Mucosa of descending colon (tissue), 3 donors: ENCODE measurements around the gene DPP10. TPM values are rescaled to one million over a fixed set of nuclear protein-coding genes. Genes with fewer than 3 reads are reported as not detected.

Experiments
- ATAC-seq: fragments of 200-7000 bp; cut with Tn5 transposase; one replicate; pipeline ENCODE4 v1.9.1; 2020; ENCODE audit warnings: mild to moderate bottlenecking, moderate library complexity
- DNase-seq, 3 donors: peaks; one replicate each; pipeline ENCODE4 v3.0.0-alpha.2; 2020
- H3K36me3 ChIP-seq: fragments of 200-600 bp; one replicate; pipeline ENCODE4 v1.8.0; 2021; ENCODE audit warnings: low read depth, mild to moderate bottlenecking
- H3K4me1 ChIP-seq: fragments of 200-600 bp; one replicate; pipeline ENCODE4 v1.8.0; 2021; ENCODE audit warnings: low read depth, mild to moderate bottlenecking
- H3K4me3 ChIP-seq: fragments of 200-600 bp; one replicate; pipeline ENCODE4 v1.8.0; 2021; ENCODE audit warnings: mild to moderate bottlenecking
- H3K9me3 ChIP-seq: fragments of 200-600 bp; one replicate; pipeline ENCODE4 v1.8.0; 2021; ENCODE audit warnings: mild to moderate bottlenecking
- CTCF ChIP-seq: fragments of 200-600 bp; IDR thresholded peaks from one replicate; pipeline ENCODE4 v1.8.0; 2022; ENCODE audit warnings: antibody characterized with exemption, mild to moderate bottlenecking
- intact Hi-C, 2 donors: fragments of 100-400 bp; cut with DNase I in 1 of 2; cut with micrococcal nuclease in 1 of 2; formaldehyde crosslinking; loops; one replicate each; pipeline versions ENCODE4 v1.11.0 to v1.11.1; 2022; cut with DNase I, micrococcal nuclease
- total RNA-seq, 3 donors: library from RNA; stranded (reverse); fragmentation: NEBNext Ultra II Directional in 2 of 3; extraction: Animal tissue kit (Norgen Biotek cat#: 25700) in 2 of 3; gene quantifications; one replicate each; pipeline versions ENCODE4 v1.2.1 to v1.2.4, GENCODE V29; 2021 to 2023
- donor health status: DM: no; HTN: no; CAD: no; lungs with moderate emphysema.
- donor health status: DM: no; HTN: no; CAD: no.
- donor health status: DM: no; HTN: yes; CAD: no.

Gene DPP10
- total RNA-seq, 3 donors from 2014 or later: 6.3 to 12.2 (median 6.9) TPM

- DNase-seq: no peak
- Histone ChIP-seq H3K36me3 (no peaks in the 10 kb centered on the region), H3K4me1 (no peaks in the 10 kb centered on the region), H3K4me3 (no peak overlapping the region), H3K9me3 (no peaks in the 10 kb centered on the region)
- intact Hi-C loops: no loop called here
- no peak for ATAC-seq
- TF ChIP-seq CTCF: no peak
These were observed 843.0 kb downstream of the DPP10 start for GRCh38 chr2:115285416-115285815.

- DNase-seq (no peak), ATAC-seq (no peak)
- H3K4me1 ChIP-seq: no peaks in the 10 kb centered on the region
- no peaks in the 10 kb centered on the region for H3K9me3 ChIP-seq
- intact Hi-C loops: no loop called here
- no peak overlapping the region for H3K4me3 ChIP-seq
- no peaks in the 10 kb centered on the region for H3K36me3 ChIP-seq
- TF ChIP-seq CTCF: no peak
These were observed 848.0 kb downstream of the DPP10 start for GRCh38 chr2:115290478-115290877.

GRCh38 chr2:115292742-115293141, 850.3 kb downstream of the DPP10 start:
- Histone ChIP-seq H3K9me3 (no peaks in the 10 kb centered on the region), H3K4me1 (no peaks in the 10 kb centered on the region), H3K4me3 (no peak overlapping the region), H3K36me3 (no peaks in the 10 kb centered on the region)
- no peak for TF ChIP-seq CTCF
- intact Hi-C loops: no loop called here
- ATAC-seq: no peak
- no peak for DNase-seq

GRCh38 chr2:115294999-115295398, 852.6 kb downstream of the DPP10 start:
- DNase-seq (no peak), ATAC-seq (no peak)
- Histone ChIP-seq H3K4me3 (no peak overlapping the region), H3K4me1 (no peaks in the 10 kb centered on the region), H3K9me3 (no peaks in the 10 kb centered on the region), H3K36me3 (no peaks in the 10 kb centered on the region)
- no peak for TF ChIP-seq CTCF
- intact Hi-C loops: no loop called here

- Histone ChIP-seq H3K9me3 (no peaks in the 10 kb centered on the region), H3K4me1 (no peaks in the 10 kb centered on the region), H3K4me3 (no peak overlapping the region), H3K36me3 (no peaks in the 10 kb centered on the region)
- intact Hi-C loops: no loop called here
- ATAC-seq: no peak
- no peak for DNase-seq
- no peak for TF ChIP-seq CTCF
These were observed 854.6 kb downstream of the DPP10 start for GRCh38 chr2:115297056-115297455.

GRCh38 chr2:115299199-115299598, 856.8 kb downstream of the DPP10 start:
- no peak overlapping the region for H3K4me3 ChIP-seq
- H3K36me3 ChIP-seq: no peaks in the 10 kb centered on the region
- no peak for TF ChIP-seq CTCF
- H3K4me1 ChIP-seq: no peaks in the 10 kb centered on the region
- intact Hi-C loops: no loop called here
- ATAC-seq (no peak), DNase-seq (no peak)
- no peaks in the 10 kb centered on the region for H3K9me3 ChIP-seq
